ENCODE results near the gene HPSE2. TPM values are rescaled to one million over a fixed set of nuclear protein-coding genes. Genes with fewer than 3 reads are reported as not detected.

HPSE2 gene
- total and polyA plus RNA-seq, 2 of the 13 experiments (the other 11 are each of a cell fraction or from before 2014, with no cell fraction given) = 0.01 TPM; not detected in 1

DNA sequence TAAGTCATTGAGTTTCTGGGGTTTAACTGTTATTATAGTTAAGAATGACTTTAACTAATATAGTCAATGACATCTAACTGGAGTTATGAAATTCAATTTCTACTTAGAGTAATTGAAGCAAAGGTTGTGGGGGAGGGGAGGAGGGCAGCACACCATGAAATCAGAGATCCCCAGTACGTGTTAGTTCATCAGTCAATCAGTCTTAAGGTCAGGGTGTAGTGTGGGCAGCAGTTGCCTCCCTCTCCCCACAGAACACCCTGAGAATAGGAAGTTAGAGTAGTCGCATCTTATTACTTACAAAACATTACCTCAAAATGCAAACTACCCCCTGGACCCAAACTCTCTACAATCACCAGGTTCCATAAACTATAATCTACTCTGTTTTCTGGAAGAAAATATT, 781.9 kb downstream of the HPSE2 start:
- Histone ChIP-seq H3K36me3 (replicated peaks in 1 of 2; ENCODE audit: control insufficient read depth in 1 of 2, insufficient read depth in 2 of 2, low read length in 2 of 2) (no peaks in the 10 kb centered on the region), H2AFZ (ENCODE audit: low read length) (no peak overlapping the region), H3K4me2 (ENCODE audit: low read depth, low read length) (no peak overlapping the region), H3K4me3 (replicated peaks in 1 of 3; ENCODE audit: insufficient read depth in 1 of 3, low read depth in 2 of 3, low read length in 3 of 3) (no peak overlapping the region), H3K27ac (ENCODE audit: extremely low read length, insufficient read depth, low read length) (no peak overlapping the region), H4K20me1 (ENCODE audit: insufficient read depth, low read length) (no peaks in the 10 kb centered on the region), H3K27me3 (ENCODE audit: control insufficient read depth in 1 of 2, insufficient read depth in 2 of 2, low read length in 2 of 2) (peaks cover 0 to 1% of the 10 kb centered on the region in 2 experiments; a peak in 2 of 5 replicates), H3K9me3 (ENCODE audit: low read length) (no peaks in the 10 kb centered on the region), H3K4me1 (ENCODE audit: insufficient read depth, low read length) (peaks cover 20% of the 10 kb centered on the region), H3K79me2 (ENCODE audit: insufficient read depth, low read length) (no peaks in the 10 kb centered on the region), H3K9ac (ENCODE audit: insufficient read depth, low read depth, low read length) (no peak overlapping the region)
- no TSS peak for BruUV-seq (replicated peaks)
- in situ Hi-C loops (cut with HindIII; ENCODE audit: extremely low pct_ligation_motif_present, low pct_unique_long_range_greater_than_20kb) = loop anchor here (25.0 kb wide), 1 partner anchor 584 kb away; no protein-coding TSS in a partner anchor
- intact Hi-C loops (cut with micrococcal nuclease; ENCODE audit: unreplicated experiment) = no loop called here
- FAIRE-seq = no peak
- WGBS (ENCODE audit: low lambda C conversion rate) = 46% methylated on average over 2 of the region's 2 CpGs
- TF ChIP-seq IKZF5 (CRISPR knock-in tag; IDR thresholded peaks at IDR 0.05) = no peak
- TF ChIP-seq ZNF619 (CRISPR knock-in tag; IDR thresholded peaks at IDR 0.05) = no peak
- no peak for TF ChIP-seq IKZF1 (IDR thresholded peaks at IDR 0.05)
- TF ChIP-seq ARID2 (CRISPR knock-in tag; IDR thresholded peaks at IDR 0.05; ENCODE audit: borderline replicate concordance) = no peak
- no peak for TF ChIP-seq ZNF775 (CRISPR knock-in tag; IDR thresholded peaks at IDR 0.05; ENCODE audit: borderline replicate concordance)
- TF ChIP-seq AKNA (CRISPR knock-in tag; IDR thresholded peaks at IDR 0.05; ENCODE audit: borderline replicate concordance) = no peak
- no peak for TF ChIP-seq RBAK (CRISPR knock-in tag; IDR thresholded peaks at IDR 0.05)
- TF ChIP-seq PITX1 (CRISPR knock-in tag; IDR thresholded peaks at IDR 0.05) = no peak
- TF ChIP-seq ZNF232 (CRISPR knock-in tag; IDR thresholded peaks at IDR 0.05; ENCODE audit: borderline replicate concordance) = no peak
- CTCF ChIA-PET (ENCODE audit: low intra/inter-chr PET ratio, low total read pairs) = no interaction called here
- no peak for DNase-seq (ENCODE audit: low spot score)
- POLR2A ChIA-PET = no interaction called here
- ATAC-seq = no peak
